Mammary epithelial cell (primary cell): ENCODE results near the gene TMEM50A.
"Not testable (repeated sequence)": the region's sequence is repeated elsewhere in the genome, so short reads cannot be mapped to it uniquely, and the experiment has no call there.

Source experiments
- CTCF ChIP-seq, 2 donors: IDR thresholded peaks in 1 of 2; conservative IDR thresholded peaks in 1 of 2; 2 replicates each; pipeline ENCODE4 v1.5.1; 2011 to 2012; ENCODE audit warnings: inconsistent platforms in 2 of 2, low read length in 2 of 2, mild to moderate bottlenecking in 2 of 2, control low read depth in 1 of 2, low read depth in 1 of 2; ENCODE audit not compliant: insufficient read depth in 1 of 2; ENCODE audit errors: extremely low read depth in 1 of 2
- EZH2 ChIP-seq: IDR thresholded peaks from 2 replicates; pipeline ENCODE4 v1.6.1; 2012; ENCODE audit warnings: low read length, inconsistent platforms, borderline replicate concordance

- TF ChIP-seq CTCF (conservative IDR thresholded peaks at IDR 0.05 in 1 of 2, IDR thresholded peaks at IDR 0.05 in 1 of 2; ENCODE audit: extremely low read depth in 1 of 2, insufficient read depth in 1 of 2, low read depth in 1 of 2, low read length in 2 of 2); EZH2: not testable (repeated sequence)
Measured at GRCh38 chr1:25288573-25289101, 49.5 kb upstream of the TMEM50A start.
